Measurements from ENCODE around the gene PPFIA2.
A peak's percentile ranks its signal among the peaks of the same experiment; 100 is the strongest.

Gene PPFIA2

DNA sequence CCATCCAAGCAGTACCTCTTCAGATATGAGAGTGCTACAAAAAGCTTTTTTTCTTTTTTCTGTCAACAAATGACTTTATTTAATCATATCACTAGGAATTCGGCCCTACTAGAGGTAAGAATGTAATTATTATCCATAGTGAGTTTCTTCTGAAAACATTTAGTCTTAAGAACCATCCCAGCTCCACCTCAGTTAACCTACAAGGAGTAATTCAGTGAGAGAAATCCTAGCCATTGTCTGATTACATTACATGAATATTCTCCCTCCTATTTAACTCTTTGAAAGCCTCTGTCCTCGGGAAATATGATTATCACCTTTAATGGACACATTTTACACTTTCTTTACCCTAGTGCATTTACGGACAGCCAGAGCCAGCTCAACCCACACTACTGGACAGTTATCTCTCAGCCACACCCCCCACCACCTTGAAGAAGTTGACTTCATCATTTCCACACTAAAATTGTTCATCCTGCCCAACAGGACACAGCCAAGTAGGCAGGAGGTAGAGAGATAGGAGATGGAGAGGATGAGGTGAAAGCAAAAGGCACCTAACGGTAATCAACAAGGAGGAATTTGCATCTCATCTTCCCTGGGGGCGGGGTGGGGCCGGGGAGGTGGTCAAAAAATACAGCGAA lies 1.3 kb downstream of the PPFIA2 start:
- Histone ChIP-seq H3K36me3 (ENCODE audit: insufficient read depth, low read length) (no peaks in the 10 kb centered on the region), H3K27ac (no peak overlapping the region), H3K4me3 (peak overlapping the region; percentile 89), H3K9ac (ENCODE audit: insufficient read length) (no peak overlapping the region), H3K9me3 (ENCODE audit: low read depth, low read length) (no peaks in the 10 kb centered on the region)
- no peak for TF ChIP-seq EZH2 (IDR thresholded peaks at IDR 0.05)
- no peak for TF ChIP-seq POLR2AphosphoS5 (IDR thresholded peaks at IDR 0.05; ENCODE audit: borderline replicate concordance, low read depth, low read length)
- no peak for TF ChIP-seq FOXP2 (optimal IDR thresholded peaks at IDR 0.05; ENCODE audit: control extremely low read depth, extremely low read length, insufficient read depth)
- DNase-seq (ENCODE audit: low read depth, low spot score) = no peak

DNA sequence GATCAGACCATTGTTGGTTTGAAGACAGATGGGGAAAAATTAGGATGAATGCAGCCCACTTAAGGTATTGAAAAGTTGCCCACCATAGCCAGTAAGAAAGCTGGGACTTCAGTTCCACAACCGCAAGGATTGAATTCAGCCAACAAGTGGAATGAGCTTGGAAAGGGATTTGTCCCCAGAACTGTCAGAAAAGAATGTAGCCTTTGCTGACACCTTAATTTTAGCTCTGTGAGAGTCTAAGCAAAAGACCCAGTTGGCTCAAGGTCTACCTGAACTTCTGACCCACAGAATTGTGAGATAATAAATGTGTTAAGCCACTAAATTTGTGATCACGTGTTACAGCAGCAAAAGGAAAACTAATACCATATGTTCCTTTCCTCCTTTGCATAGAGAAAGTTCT lies 29.4 kb downstream of the PPFIA2 start:
- Histone ChIP-seq H3K9me3 (ENCODE audit: low read depth, low read length) (no peaks in the 10 kb centered on the region), H3K9ac (ENCODE audit: insufficient read length) (no peak overlapping the region), H3K27ac (no peak overlapping the region), H3K36me3 (ENCODE audit: insufficient read depth, low read length) (no peaks in the 10 kb centered on the region), H3K4me3 (no peak overlapping the region)
- no peak for DNase-seq (ENCODE audit: low read depth, low spot score)
- no peak for TF ChIP-seq EZH2 (IDR thresholded peaks at IDR 0.05)
- TF ChIP-seq POLR2AphosphoS5 (IDR thresholded peaks at IDR 0.05; ENCODE audit: borderline replicate concordance, low read depth, low read length) = no peak
- no peak for TF ChIP-seq FOXP2 (optimal IDR thresholded peaks at IDR 0.05; ENCODE audit: control extremely low read depth, extremely low read length, insufficient read depth)

DNA sequence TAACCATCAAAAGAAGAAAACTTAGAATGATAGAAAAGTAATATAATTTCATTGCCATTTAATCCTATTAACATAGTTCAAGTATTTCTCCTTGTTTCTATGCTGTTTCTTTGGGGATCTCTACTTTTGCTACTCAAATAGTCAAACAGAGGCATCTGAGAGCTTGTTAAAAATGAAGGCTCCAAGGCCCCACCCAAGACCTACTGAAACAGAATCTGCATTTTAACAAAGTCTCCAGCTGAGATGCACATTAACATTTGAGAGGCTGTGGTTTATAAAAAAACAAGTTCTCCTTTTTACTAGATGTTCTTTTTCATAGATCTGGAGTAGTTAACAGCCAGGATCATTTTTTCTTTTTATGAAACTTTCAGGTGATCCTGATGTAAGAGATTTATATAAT lies 31.8 kb downstream of the PPFIA2 start:
- no peaks in the 10 kb centered on the region for H3K9me3 ChIP-seq (ENCODE audit: low read depth, low read length)
- no peaks in the 10 kb centered on the region for H3K36me3 ChIP-seq (ENCODE audit: insufficient read depth, low read length)
- H3K27ac ChIP-seq = no peak overlapping the region
- TF ChIP-seq EZH2 (IDR thresholded peaks at IDR 0.05) (no peak), POLR2AphosphoS5 (IDR thresholded peaks at IDR 0.05; ENCODE audit: borderline replicate concordance, low read depth, low read length) (no peak), FOXP2 (optimal IDR thresholded peaks at IDR 0.05; ENCODE audit: control extremely low read depth, extremely low read length, insufficient read depth) (no peak)
- no peak overlapping the region for H3K9ac ChIP-seq (ENCODE audit: insufficient read length)
- H3K4me3 ChIP-seq = no peak overlapping the region
- DNase-seq (ENCODE audit: low read depth, low spot score) = no peak

DNA sequence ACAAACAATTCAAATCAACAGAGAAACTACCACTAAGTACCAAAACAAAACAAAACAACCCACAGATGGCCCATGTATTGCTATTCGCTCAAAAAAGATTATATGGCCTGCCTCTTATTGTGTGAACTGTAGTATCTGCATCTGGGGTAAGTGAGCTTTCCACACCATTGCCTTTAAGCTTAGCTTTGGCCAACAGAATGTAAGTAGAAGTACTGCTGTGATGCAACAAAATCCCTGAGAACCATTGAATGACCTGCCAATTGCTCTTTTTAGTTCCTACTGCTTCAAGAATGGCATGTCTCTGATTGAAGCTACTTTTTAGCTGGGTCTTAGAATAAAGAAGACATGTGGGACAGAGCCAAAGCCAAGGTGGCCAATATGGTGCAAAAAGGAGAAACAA lies 32.5 kb downstream of the PPFIA2 start:
- no peaks in the 10 kb centered on the region for H3K9me3 ChIP-seq (ENCODE audit: low read depth, low read length)
- TF ChIP-seq EZH2 (IDR thresholded peaks at IDR 0.05) (no peak), FOXP2 (optimal IDR thresholded peaks at IDR 0.05; ENCODE audit: control extremely low read depth, extremely low read length, insufficient read depth) (no peak), POLR2AphosphoS5 (IDR thresholded peaks at IDR 0.05; ENCODE audit: borderline replicate concordance, low read depth, low read length) (no peak)
- H3K36me3 ChIP-seq (ENCODE audit: insufficient read depth, low read length) = no peaks in the 10 kb centered on the region
- no peak overlapping the region for H3K4me3 ChIP-seq
- H3K27ac ChIP-seq = no peak overlapping the region
- DNase-seq (ENCODE audit: low read depth, low spot score) = no peak
- no peak overlapping the region for H3K9ac ChIP-seq (ENCODE audit: insufficient read length)

DNA sequence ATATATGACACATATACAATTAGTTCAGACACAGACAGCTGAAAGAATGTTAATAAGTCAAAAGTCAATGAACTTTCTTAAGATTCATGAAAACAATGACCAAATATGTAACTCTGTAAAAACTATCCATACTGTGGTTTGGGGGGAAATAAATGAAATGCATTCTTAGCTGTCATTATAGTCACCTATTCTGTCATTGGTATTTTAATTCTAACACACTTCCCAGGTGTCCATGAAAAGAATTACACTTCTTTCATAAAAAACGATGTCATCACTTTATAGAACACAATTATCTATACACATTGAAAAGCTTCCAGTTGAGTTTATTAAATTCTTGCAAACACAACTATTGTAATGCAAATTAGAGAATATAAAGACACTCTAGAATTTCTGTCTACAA lies 35.8 kb downstream of the PPFIA2 start:
- H3K36me3 ChIP-seq (ENCODE audit: insufficient read depth, low read length) = no peaks in the 10 kb centered on the region
- no peak for TF ChIP-seq POLR2AphosphoS5 (IDR thresholded peaks at IDR 0.05; ENCODE audit: borderline replicate concordance, low read depth, low read length)
- no peak for TF ChIP-seq FOXP2 (optimal IDR thresholded peaks at IDR 0.05; ENCODE audit: control extremely low read depth, extremely low read length, insufficient read depth)
- no peak for TF ChIP-seq EZH2 (IDR thresholded peaks at IDR 0.05)
- no peak overlapping the region for H3K27ac ChIP-seq
- no peak overlapping the region for H3K9ac ChIP-seq (ENCODE audit: insufficient read length)
- DNase-seq (ENCODE audit: low read depth, low spot score) = no peak
- no peak overlapping the region for H3K4me3 ChIP-seq
- H3K9me3 ChIP-seq (ENCODE audit: low read depth, low read length) = no peaks in the 10 kb centered on the region

DNA sequence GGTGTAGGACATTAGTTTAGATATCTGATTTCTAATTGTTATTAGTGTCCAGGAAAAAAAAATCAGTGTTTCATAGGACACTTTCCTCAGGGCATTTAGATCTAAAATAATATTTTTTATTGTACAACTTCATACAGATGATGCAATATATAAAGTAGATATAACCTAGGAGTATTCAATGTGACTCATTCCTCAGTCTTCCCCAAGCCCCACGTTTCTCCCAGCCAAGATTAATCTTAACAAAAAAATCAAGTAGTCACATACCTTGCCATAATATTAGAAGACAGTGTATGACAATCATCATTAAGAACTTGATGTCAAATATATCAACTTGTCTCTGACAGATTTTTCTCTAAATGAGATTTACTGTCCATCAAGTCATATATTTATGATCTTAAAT lies 37.1 kb downstream of the PPFIA2 start:
- TF ChIP-seq EZH2 (IDR thresholded peaks at IDR 0.05) (no peak), POLR2AphosphoS5 (IDR thresholded peaks at IDR 0.05; ENCODE audit: borderline replicate concordance, low read depth, low read length) (no peak), FOXP2 (optimal IDR thresholded peaks at IDR 0.05; ENCODE audit: control extremely low read depth, extremely low read length, insufficient read depth) (no peak)
- Histone ChIP-seq H3K4me3 (no peak overlapping the region), H3K36me3 (ENCODE audit: insufficient read depth, low read length) (no peaks in the 10 kb centered on the region), H3K27ac (no peak overlapping the region), H3K9ac (ENCODE audit: insufficient read length) (no peak overlapping the region), H3K9me3 (ENCODE audit: low read depth, low read length) (no peaks in the 10 kb centered on the region)
- DNase-seq (ENCODE audit: low read depth, low spot score) = no peak

DNA sequence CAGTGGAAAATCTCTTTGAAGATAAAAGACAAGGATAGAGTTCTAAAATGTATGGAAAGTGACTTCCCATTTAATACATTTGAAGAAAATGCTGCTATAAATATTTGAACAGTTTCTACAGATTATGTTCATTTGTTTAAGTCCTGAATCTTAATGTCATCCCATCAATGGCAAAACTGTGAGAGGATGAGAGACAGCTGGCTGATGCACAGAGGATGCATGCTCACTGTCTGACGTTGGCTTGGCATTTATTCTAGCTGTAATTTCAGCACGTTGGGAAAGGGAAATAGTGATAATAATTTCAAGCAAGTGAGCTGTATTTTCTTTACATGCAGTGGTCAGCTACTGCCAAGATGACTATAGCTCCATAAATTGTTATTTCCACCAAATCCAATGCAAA lies 40.5 kb downstream of the PPFIA2 start:
- Histone ChIP-seq H3K9ac (ENCODE audit: insufficient read length) (no peak overlapping the region), H3K4me3 (no peak overlapping the region), H3K9me3 (ENCODE audit: low read depth, low read length) (no peaks in the 10 kb centered on the region), H3K27ac (no peak overlapping the region), H3K36me3 (ENCODE audit: insufficient read depth, low read length) (no peaks in the 10 kb centered on the region)
- no peak for DNase-seq (ENCODE audit: low read depth, low spot score)
- TF ChIP-seq EZH2 (IDR thresholded peaks at IDR 0.05) (no peak), POLR2AphosphoS5 (IDR thresholded peaks at IDR 0.05; ENCODE audit: borderline replicate concordance, low read depth, low read length) (no peak), FOXP2 (optimal IDR thresholded peaks at IDR 0.05; ENCODE audit: control extremely low read depth, extremely low read length, insufficient read depth) (no peak)

DNA sequence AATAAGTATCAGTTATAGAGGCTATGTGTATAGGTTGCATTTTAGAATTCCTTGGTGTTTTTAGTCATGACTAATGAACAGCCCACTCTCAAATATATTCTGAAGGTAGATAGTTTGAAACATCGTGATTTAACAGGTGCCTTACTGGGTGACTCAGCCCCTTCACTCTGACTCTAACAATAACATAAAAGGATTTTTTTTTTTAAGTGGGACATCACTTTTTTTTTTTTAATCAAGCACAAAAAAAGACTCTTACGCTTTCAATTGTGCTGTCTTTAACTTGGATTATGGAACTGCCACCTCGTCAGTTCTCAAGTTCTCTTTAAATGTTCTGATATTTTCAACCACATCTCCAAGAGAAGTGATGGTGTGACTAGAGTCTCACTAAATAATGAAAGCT lies 46.6 kb downstream of the PPFIA2 start:
- Histone ChIP-seq H3K9me3 (ENCODE audit: low read depth, low read length) (no peaks in the 10 kb centered on the region), H3K4me3 (no peak overlapping the region), H3K36me3 (ENCODE audit: insufficient read depth, low read length) (no peaks in the 10 kb centered on the region), H3K9ac (ENCODE audit: insufficient read length) (no peak overlapping the region), H3K27ac (no peak overlapping the region)
- no peak for TF ChIP-seq EZH2 (IDR thresholded peaks at IDR 0.05)
- TF ChIP-seq FOXP2 (optimal IDR thresholded peaks at IDR 0.05; ENCODE audit: control extremely low read depth, extremely low read length, insufficient read depth) = no peak
- TF ChIP-seq POLR2AphosphoS5 (IDR thresholded peaks at IDR 0.05; ENCODE audit: borderline replicate concordance, low read depth, low read length) = no peak
- DNase-seq (ENCODE audit: low read depth, low spot score) = no peak

DNA sequence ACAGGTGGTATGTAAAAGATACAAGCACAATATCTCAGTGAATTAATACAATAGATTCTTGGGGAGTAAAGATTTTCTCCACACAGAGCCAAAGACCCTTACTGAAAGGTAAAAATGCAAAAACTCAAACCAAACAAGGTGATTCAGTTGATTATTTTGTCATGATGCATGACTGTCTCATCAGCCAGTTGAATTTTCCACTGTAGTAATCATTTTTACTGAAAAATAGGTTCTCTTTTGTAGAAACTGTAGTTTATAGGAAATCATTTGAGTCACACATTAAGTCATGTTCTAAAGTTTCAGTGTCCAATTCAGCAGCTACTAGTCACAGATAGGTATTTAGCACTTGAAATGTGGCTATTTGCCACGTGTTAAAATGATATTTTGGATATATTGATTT lies 53.6 kb downstream of the PPFIA2 start:
- H3K4me3 ChIP-seq = no peak overlapping the region
- H3K27ac ChIP-seq = no peak overlapping the region
- no peak for DNase-seq (ENCODE audit: low read depth, low spot score)
- no peaks in the 10 kb centered on the region for H3K9me3 ChIP-seq (ENCODE audit: low read depth, low read length)
- H3K9ac ChIP-seq (ENCODE audit: insufficient read length) = no peak overlapping the region
- TF ChIP-seq EZH2 (IDR thresholded peaks at IDR 0.05) (no peak), FOXP2 (optimal IDR thresholded peaks at IDR 0.05; ENCODE audit: control extremely low read depth, extremely low read length, insufficient read depth) (no peak), POLR2AphosphoS5 (IDR thresholded peaks at IDR 0.05; ENCODE audit: borderline replicate concordance, low read depth, low read length) (no peak)
- no peaks in the 10 kb centered on the region for H3K36me3 ChIP-seq (ENCODE audit: insufficient read depth, low read length)
